OCI-LY7 (cell line): ENCODE data around the gene MARCHF5. TPM values are rescaled to one million over a fixed set of nuclear protein-coding genes. Genes with fewer than 3 reads are reported as not detected.
"Not testable (repeated sequence)": the region's sequence is repeated elsewhere in the genome, so short reads cannot be mapped to it uniquely, and the experiment has no call there.

Experiments
- BruUV-seq: library from RNA; stranded (reverse); fragments of 400-500 nt; replicated peaks from 2 replicates; lab custom pipeline; 2021; lab: Mats Ljungman, UMichigan
- CTCF ChIA-PET: fragments of 300-600 bp; sonication (Branson Sonifier 250); formaldehyde crosslinking; loops from one replicate; lab custom pipeline; 2022; ENCODE audit warnings: antibody characterized with exemption; ENCODE audit not compliant: unreplicated experiment; lab: Charles Lee
- POLR2A ChIA-PET: fragments of 300-600 bp; sonication (Branson Sonifier 250); formaldehyde crosslinking; loops from one replicate; lab custom pipeline; 2022; ENCODE audit warnings: antibody characterized with exemption; lab: Charles Lee
- DNase-seq: peaks from one replicate; pipeline ENCODE4 v3.0.0-alpha.2; 2015; ENCODE audit warnings: low spot score
- H2AFZ ChIP-seq: fragments of 200-600 bp; sonication (generic), shearing (Covaris generic); 2 replicates; pipeline ENCODE4 v1.6.1; 2014; ENCODE audit warnings: mild to moderate bottlenecking, antibody characterized with exemption, low read length, moderate library complexity
- H3K27ac ChIP-seq: fragments of 200-600 bp; sonication (generic); 2 replicates; pipeline ENCODE4 v1.5.1; 2014; ENCODE audit warnings: mixed run types, low read depth, mild to moderate bottlenecking, moderate library complexity, low read length, inconsistent platforms; ENCODE audit not compliant: poor library complexity, severe bottlenecking
- H3K36me3 ChIP-seq: fragments of 200-600 bp; sonication (generic); 2 replicates; pipeline ENCODE4 v1.6.1; 2014; ENCODE audit warnings: mild to moderate bottlenecking, antibody characterized with exemption, low read length, moderate library complexity, mixed read lengths; ENCODE audit not compliant: insufficient read depth
- H3K4me1 ChIP-seq: fragments of 200-600 bp; sonication (generic); 2 replicates; pipeline ENCODE4 v1.5.1; 2014; ENCODE audit warnings: mild to moderate bottlenecking, low read length; ENCODE audit not compliant: insufficient read depth, poor library complexity, severe bottlenecking
- H3K4me2 ChIP-seq: fragments of 200-600 bp; sonication (generic); 2 replicates; pipeline ENCODE4 v1.6.1; 2014; ENCODE audit warnings: mild to moderate bottlenecking, low read length
- H3K4me3 ChIP-seq: fragments of 200-600 bp; sonication (generic); 2 replicates; pipeline ENCODE4 v1.5.1; 2014; ENCODE audit warnings: mild to moderate bottlenecking, low read depth, low read length; ENCODE audit not compliant: poor library complexity, severe bottlenecking
- H3K79me2 ChIP-seq: fragments of 200-600 bp; sonication (generic); 2 replicates; pipeline ENCODE4 v1.6.1; 2016; ENCODE audit warnings: low read depth, mild to moderate bottlenecking, low read length, moderate library complexity, mixed read lengths; ENCODE audit not compliant: insufficient read depth
- H3K9me2 ChIP-seq: fragments of 200-600 bp; sonication (generic); 2 replicates; pipeline ENCODE4 v1.6.1; 2016; ENCODE audit warnings: mild to moderate bottlenecking, low read length, mixed read lengths; ENCODE audit not compliant: insufficient read depth
- H3K9me3 ChIP-seq: fragments of 200-600 bp; sonication (generic); 2 replicates; pipeline ENCODE4 v1.6.1; 2014; ENCODE audit warnings: mild to moderate bottlenecking, mixed run types, low read length, mixed read lengths
- H4K20me1 ChIP-seq: fragments of 200-600 bp; sonication (generic); 2 replicates; pipeline ENCODE4 v1.6.1; 2014; ENCODE audit warnings: mild to moderate bottlenecking, antibody characterized with exemption, low read length, moderate library complexity, mixed read lengths; ENCODE audit not compliant: insufficient read depth
- CTCF ChIP-seq: fragments of 200-600 bp; sonication (generic); conservative IDR thresholded peaks from 2 replicates; pipeline ENCODE4 v1.5.1; 2014; ENCODE audit warnings: mild to moderate bottlenecking, antibody characterized with exemption, low read length, moderate library complexity, mixed read lengths
- EZH2phosphoT487 ChIP-seq: fragments of 200-600 bp; sonication (generic); IDR thresholded peaks from 2 replicates; pipeline ENCODE4 v1.6.1; 2018; ENCODE audit warnings: low read depth, borderline replicate concordance, mild to moderate bottlenecking, mixed run types, antibody characterized with exemption, low read length, moderate library complexity, mixed read lengths
- intact Hi-C: fragments of 100-400 bp; cut with micrococcal nuclease; formaldehyde crosslinking; loops from one replicate; pipeline ENCODE4 v1.10.0; 2022; ENCODE audit not compliant: unreplicated experiment
- total RNA-seq, 2 experiments: library from RNA; depleted of rRNA in 1 of 2; stranded (reverse); fragments of >200 nt in 1 of 2; shearing (Covaris generic) in 1 of 2; gene quantifications; 2 replicates each; pipeline ENCODE4 v1.2.3, GENCODE V29; 2014 to 2022

MARCHF5 gene
- total RNA-seq, 2 experiments from 2014 or later, result 5.9 to 31.7 TPM

GRCh38 chr10:92327445-92328433 is 36.8 kb downstream of the MARCHF5 start:
- Histone ChIP-seq H3K9me3 (no peaks in the 10 kb centered on the region), H3K36me3 (0 out of 2 replicates have a peak, but pooled peaks cover 8% of the 10 kb centered on the region), H3K9me2 (no peaks in the 10 kb centered on the region), H3K4me2 (no peak overlapping the region), H3K79me2 (peaks cover 11% of the 10 kb centered on the region; the same call in 1 of the 2 replicates), H2AFZ (no peak overlapping the region), H4K20me1 (no peaks in the 10 kb centered on the region), H3K4me3 (no peak overlapping the region), H3K4me1 (no peaks in the 10 kb centered on the region), H3K27ac (no peak overlapping the region)
- ChIA-PET POLR2A (interaction anchor here (0.7 to 1.2 kb wide), 3 partner anchors 21 to 364 kb away, joined by 3 read pairs; no protein-coding TSS in a partner anchor), CTCF (no interaction called here)
- no peak for DNase-seq
- intact Hi-C loops, result no loop called here
- no TSS peak for BruUV-seq
- TF ChIP-seq CTCF (no peak), EZH2phosphoT487 (no peak)

- Histone ChIP-seq H4K20me1 (no peaks in the 10 kb centered on the region), H2AFZ (no peak overlapping the region), H3K4me1 (no peaks in the 10 kb centered on the region), H3K4me3 (no peak overlapping the region), H3K4me2 (no peak overlapping the region), H3K79me2 (peaks cover 11% of the 10 kb centered on the region; the same call in 1 of the 2 replicates), H3K36me3 (0 out of 2 replicates have a peak, but pooled peaks cover 5% of the 10 kb centered on the region), H3K27ac (no peak overlapping the region), H3K9me2 (no peaks in the 10 kb centered on the region), H3K9me3 (no peaks in the 10 kb centered on the region)
- DNase-seq, result no peak
- POLR2A ChIA-PET, result no interaction called here
- BruUV-seq, result no TSS peak
- intact Hi-C loops, result no loop called here
- CTCF ChIA-PET, result no interaction called here
- TF ChIP-seq CTCF (no peak), EZH2phosphoT487 (no peak)
These were observed 38.0 kb downstream of the MARCHF5 start for GRCh38 chr10:92328993-92329392.

- H3K27ac ChIP-seq, H3K9me2 ChIP-seq, intact Hi-C loops, H3K36me3 ChIP-seq, CTCF ChIA-PET, DNase-seq, H3K4me2 ChIP-seq, H3K9me3 ChIP-seq, BruUV-seq, H3K4me3 ChIP-seq, H3K4me1 ChIP-seq, H4K20me1 ChIP-seq, H2AFZ ChIP-seq: not testable (repeated sequence)
- peaks cover 11% of the 10 kb centered on the region; the same call in 1 of the 2 replicates for H3K79me2 ChIP-seq
- POLR2A ChIA-PET, result interaction anchor here (0.7 to 1.0 kb wide), 2 partner anchors 25 to 40 kb away, joined by 3 read pairs; no protein-coding TSS in a partner anchor
These were observed 39.0 kb downstream of the MARCHF5 start for GRCh38 chr10:92329927-92330326.
